ENCODE results near the gene SLCO2B1.

- TF ChIP-seq GATA2 (IDR thresholded peaks at IDR 0.05; ENCODE audit: low read depth, low read length) (no peak), GATA3 (IDR thresholded peaks at IDR 0.05; ENCODE audit: low read depth, low read length) (no peak)
Measured at GRCh38 chr11:75159151-75159953, 8.4 kb downstream of the SLCO2B1 start.
